ENCODE data around the gene EBPL.

- TF ChIP-seq CTCF (IDR thresholded peaks at IDR 0.05) = no peak
- no peak for TF ChIP-seq POLR2A (IDR thresholded peaks at IDR 0.05)
Observed at GRCh38 chr13:49633710-49634109, 57.6 kb downstream of the EBPL start.

All from vagina (tissue), 2 donors.